ENCODE data around the gene MCCC2. TPM values are rescaled to one million over a fixed set of nuclear protein-coding genes. Genes with fewer than 3 reads are reported as not detected.

Gene MCCC2
- total and polyA plus RNA-seq, 2 experiments from 2014 or later = 31.9 to 59.1 TPM

- TF ChIP-seq, protein P1, sequence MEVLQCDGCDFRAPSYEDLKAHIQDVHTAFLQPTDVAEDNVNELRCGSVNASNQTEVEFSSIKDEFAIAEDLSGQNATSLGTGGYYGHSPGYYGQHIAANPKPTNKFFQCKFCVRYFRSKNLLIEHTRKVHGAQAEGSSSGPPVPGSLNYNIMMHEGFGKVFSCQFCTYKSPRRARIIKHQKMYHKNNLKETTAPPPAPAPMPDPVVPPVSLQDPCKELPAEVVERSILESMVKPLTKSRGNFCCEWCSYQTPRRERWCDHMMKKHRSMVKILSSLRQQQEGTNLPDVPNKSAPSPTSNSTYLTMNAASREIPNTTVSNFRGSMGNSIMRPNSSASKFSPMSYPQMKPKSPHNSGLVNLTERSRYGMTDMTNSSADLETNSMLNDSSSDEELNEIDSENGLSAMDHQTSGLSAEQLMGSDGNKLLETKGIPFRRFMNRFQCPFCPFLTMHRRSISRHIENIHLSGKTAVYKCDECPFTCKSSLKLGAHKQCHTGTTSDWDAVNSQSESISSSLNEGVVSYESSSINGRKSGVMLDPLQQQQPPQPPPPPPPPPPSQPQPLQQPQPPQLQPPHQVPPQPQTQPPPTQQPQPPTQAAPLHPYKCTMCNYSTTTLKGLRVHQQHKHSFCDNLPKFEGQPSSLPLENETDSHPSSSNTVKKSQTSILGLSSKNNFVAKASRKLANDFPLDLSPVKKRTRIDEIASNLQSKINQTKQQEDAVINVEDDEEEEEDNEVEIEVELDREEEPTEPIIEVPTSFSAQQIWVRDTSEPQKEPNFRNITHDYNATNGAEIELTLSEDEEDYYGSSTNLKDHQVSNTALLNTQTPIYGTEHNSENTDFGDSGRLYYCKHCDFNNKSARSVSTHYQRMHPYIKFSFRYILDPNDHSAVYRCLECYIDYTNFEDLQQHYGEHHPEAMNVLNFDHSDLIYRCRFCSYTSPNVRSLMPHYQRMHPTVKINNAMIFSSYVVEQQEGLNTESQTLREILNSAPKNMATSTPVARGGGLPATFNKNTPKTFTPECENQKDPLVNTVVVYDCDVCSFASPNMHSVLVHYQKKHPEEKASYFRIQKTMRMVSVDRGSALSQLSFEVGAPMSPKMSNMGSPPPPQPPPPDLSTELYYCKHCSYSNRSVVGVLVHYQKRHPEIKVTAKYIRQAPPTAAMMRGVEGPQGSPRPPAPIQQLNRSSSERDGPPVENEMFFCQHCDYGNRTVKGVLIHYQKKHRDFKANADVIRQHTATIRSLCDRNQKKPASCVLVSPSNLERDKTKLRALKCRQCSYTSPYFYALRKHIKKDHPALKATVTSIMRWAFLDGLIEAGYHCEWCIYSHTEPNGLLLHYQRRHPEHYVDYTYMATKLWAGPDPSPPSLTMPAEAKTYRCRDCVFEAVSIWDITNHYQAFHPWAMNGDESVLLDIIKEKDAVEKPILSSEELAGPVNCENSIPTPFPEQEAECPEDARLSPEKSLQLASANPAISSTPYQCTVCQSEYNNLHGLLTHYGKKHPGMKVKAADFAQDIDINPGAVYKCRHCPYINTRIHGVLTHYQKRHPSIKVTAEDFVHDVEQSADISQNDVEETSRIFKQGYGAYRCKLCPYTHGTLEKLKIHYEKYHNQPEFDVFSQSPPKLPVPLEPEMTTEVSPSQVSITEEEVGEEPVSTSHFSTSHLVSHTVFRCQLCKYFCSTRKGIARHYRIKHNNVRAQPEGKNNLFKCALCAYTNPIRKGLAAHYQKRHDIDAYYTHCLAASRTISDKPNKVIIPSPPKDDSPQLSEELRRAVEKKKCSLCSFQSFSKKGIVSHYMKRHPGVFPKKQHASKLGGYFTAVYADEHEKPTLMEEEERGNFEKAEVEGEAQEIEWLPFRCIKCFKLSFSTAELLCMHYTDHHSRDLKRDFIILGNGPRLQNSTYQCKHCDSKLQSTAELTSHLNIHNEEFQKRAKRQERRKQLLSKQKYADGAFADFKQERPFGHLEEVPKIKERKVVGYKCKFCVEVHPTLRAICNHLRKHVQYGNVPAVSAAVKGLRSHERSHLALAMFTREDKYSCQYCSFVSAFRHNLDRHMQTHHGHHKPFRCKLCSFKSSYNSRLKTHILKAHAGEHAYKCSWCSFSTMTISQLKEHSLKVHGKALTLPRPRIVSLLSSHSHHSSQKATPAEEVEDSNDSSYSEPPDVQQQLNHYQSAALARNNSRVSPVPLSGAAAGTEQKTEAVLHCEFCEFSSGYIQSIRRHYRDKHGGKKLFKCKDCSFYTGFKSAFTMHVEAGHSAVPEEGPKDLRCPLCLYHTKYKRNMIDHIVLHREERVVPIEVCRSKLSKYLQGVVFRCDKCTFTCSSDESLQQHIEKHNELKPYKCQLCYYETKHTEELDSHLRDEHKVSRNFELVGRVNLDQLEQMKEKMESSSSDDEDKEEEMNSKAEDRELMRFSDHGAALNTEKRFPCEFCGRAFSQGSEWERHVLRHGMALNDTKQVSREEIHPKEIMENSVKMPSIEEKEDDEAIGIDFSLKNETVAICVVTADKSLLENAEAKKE (CRISPR knock-in tag; IDR thresholded peaks at IDR 0.05) = no peak
- no peak for TF ChIP-seq NANOG (IDR thresholded peaks at IDR 0.05; ENCODE audit: borderline replicate concordance)
- no peak for TF ChIP-seq ZNF114 (CRISPR knock-in tag; IDR thresholded peaks at IDR 0.05)
- no peak for TF ChIP-seq STAT1 (IDR thresholded peaks at IDR 0.05; ENCODE audit: unreplicated experiment)
- no peak for TF ChIP-seq JUNB (IDR thresholded peaks at IDR 0.05; ENCODE audit: unreplicated experiment)
- no peak for TF ChIP-seq POLR2AphosphoS5 (IDR thresholded peaks at IDR 0.05; ENCODE audit: low read depth)
- TF ChIP-seq, protein P2, sequence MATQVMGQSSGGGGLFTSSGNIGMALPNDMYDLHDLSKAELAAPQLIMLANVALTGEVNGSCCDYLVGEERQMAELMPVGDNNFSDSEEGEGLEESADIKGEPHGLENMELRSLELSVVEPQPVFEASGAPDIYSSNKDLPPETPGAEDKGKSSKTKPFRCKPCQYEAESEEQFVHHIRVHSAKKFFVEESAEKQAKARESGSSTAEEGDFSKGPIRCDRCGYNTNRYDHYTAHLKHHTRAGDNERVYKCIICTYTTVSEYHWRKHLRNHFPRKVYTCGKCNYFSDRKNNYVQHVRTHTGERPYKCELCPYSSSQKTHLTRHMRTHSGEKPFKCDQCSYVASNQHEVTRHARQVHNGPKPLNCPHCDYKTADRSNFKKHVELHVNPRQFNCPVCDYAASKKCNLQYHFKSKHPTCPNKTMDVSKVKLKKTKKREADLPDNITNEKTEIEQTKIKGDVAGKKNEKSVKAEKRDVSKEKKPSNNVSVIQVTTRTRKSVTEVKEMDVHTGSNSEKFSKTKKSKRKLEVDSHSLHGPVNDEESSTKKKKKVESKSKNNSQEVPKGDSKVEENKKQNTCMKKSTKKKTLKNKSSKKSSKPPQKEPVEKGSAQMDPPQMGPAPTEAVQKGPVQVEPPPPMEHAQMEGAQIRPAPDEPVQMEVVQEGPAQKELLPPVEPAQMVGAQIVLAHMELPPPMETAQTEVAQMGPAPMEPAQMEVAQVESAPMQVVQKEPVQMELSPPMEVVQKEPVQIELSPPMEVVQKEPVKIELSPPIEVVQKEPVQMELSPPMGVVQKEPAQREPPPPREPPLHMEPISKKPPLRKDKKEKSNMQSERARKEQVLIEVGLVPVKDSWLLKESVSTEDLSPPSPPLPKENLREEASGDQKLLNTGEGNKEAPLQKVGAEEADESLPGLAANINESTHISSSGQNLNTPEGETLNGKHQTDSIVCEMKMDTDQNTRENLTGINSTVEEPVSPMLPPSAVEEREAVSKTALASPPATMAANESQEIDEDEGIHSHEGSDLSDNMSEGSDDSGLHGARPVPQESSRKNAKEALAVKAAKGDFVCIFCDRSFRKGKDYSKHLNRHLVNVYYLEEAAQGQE (IDR thresholded peaks at IDR 0.05; ENCODE audit: unreplicated experiment) = no peak
- no peak for TF ChIP-seq ZNF331 (CRISPR knock-in tag; IDR thresholded peaks at IDR 0.05; ENCODE audit: low read depth)
- TF ChIP-seq, protein P3, sequence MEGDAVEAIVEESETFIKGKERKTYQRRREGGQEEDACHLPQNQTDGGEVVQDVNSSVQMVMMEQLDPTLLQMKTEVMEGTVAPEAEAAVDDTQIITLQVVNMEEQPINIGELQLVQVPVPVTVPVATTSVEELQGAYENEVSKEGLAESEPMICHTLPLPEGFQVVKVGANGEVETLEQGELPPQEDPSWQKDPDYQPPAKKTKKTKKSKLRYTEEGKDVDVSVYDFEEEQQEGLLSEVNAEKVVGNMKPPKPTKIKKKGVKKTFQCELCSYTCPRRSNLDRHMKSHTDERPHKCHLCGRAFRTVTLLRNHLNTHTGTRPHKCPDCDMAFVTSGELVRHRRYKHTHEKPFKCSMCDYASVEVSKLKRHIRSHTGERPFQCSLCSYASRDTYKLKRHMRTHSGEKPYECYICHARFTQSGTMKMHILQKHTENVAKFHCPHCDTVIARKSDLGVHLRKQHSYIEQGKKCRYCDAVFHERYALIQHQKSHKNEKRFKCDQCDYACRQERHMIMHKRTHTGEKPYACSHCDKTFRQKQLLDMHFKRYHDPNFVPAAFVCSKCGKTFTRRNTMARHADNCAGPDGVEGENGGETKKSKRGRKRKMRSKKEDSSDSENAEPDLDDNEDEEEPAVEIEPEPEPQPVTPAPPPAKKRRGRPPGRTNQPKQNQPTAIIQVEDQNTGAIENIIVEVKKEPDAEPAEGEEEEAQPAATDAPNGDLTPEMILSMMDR (conservative IDR thresholded peaks at IDR 0.05; ENCODE audit: low read depth in 2 of 2) = no peak
These were observed 94.2 kb downstream of the MCCC2 start (continued) for GRCh38 chr5:71681296-71681695.

All from GM23338 (cell line).